ENCODE results near the gene CCDC57.
A peak's percentile ranks its signal among the peaks of the same experiment; 100 is the strongest.
"Not testable (repeated sequence)": the region's sequence is repeated elsewhere in the genome, so short reads cannot be mapped to it uniquely, and the experiment has no call there.

CCDC57 gene

GRCh38 chr17:82138511-82138992 is 74.1 kb downstream of the CCDC57 start:
- Mint-ChIP-seq H3K4me1 (no peaks in the 10 kb centered on the region), H3K4me3 (no peak overlapping the region), H3K9me3 (no peaks in the 10 kb centered on the region), H3K27ac (no peak overlapping the region), H3K36me3 (no peaks in the 10 kb centered on the region)
- DNase-seq (ENCODE audit: low spot score in 2 of 2) (no peak), ATAC-seq (no peak)

GRCh38 chr17:82134101-82134500 is 78.5 kb downstream of the CCDC57 start:
- H3K36me3 Mint-ChIP-seq, result no peaks in the 10 kb centered on the region
- H3K27ac Mint-ChIP-seq, result no peak overlapping the region
- no peak for DNase-seq (ENCODE audit: low spot score in 2 of 2)
- no peaks in the 10 kb centered on the region for H3K9me3 Mint-ChIP-seq
- H3K4me1 Mint-ChIP-seq, result no peaks in the 10 kb centered on the region
- no peak overlapping the region for H3K4me3 Mint-ChIP-seq
- no peak for ATAC-seq

GRCh38 chr17:82133166-82133953 is 79.3 kb downstream of the CCDC57 start:
- not testable (repeated sequence) for DNase-seq (ENCODE audit: low spot score in 2 of 2); H3K9me3 Mint-ChIP-seq; H3K36me3 Mint-ChIP-seq; H3K27ac Mint-ChIP-seq; H3K4me3 Mint-ChIP-seq; H3K4me1 Mint-ChIP-seq; ATAC-seq

GRCh38 chr17:82129095-82129494 is 83.5 kb downstream of the CCDC57 start:
- Mint-ChIP-seq H3K36me3 (peaks cover 5% of the 10 kb centered on the region), H3K27ac (no peak overlapping the region), H3K9me3 (no peaks in the 10 kb centered on the region), H3K4me3 (no peak overlapping the region), H3K4me1 (peaks cover 26% of the 10 kb centered on the region)
- ATAC-seq, result no peak
- DNase-seq (ENCODE audit: low spot score in 2 of 2), result no peak

GRCh38 chr17:82128287-82128686 is 84.4 kb downstream of the CCDC57 start:
- H3K4me3 Mint-ChIP-seq, result no peak overlapping the region

GRCh38 chr17:82127704-82128103 is 84.9 kb downstream of the CCDC57 start:
- ATAC-seq (no peak), DNase-seq (ENCODE audit: low spot score in 2 of 2) (no peak)
- peak overlapping the region; percentile 69 for H3K27ac Mint-ChIP-seq
- peaks cover 15% of the 10 kb centered on the region for H3K36me3 Mint-ChIP-seq
- no peak overlapping the region for H3K4me3 Mint-ChIP-seq
- peaks cover 26% of the 10 kb centered on the region for H3K4me1 Mint-ChIP-seq
- no peaks in the 10 kb centered on the region for H3K9me3 Mint-ChIP-seq

More at GRCh38 chr17:82128287-82128686, 84.4 kb downstream of the CCDC57 start:
- Mint-ChIP-seq H3K27ac (no peak overlapping the region), H3K9me3 (no peaks in the 10 kb centered on the region), H3K36me3 (peaks cover 9% of the 10 kb centered on the region), H3K4me1 (peaks cover 26% of the 10 kb centered on the region)
- no peak for ATAC-seq
- no peak for DNase-seq (ENCODE audit: low spot score in 2 of 2)

- H3K4me3 Mint-ChIP-seq, result peak overlapping the region; percentile 61
- no peak for DNase-seq (ENCODE audit: low spot score in 2 of 2)
- peak overlapping the region; percentile 69 for H3K27ac Mint-ChIP-seq
Measured at GRCh38 chr17:82127315-82127595, 85.4 kb downstream of the CCDC57 start.

GRCh38 chr17:82126556-82127314 is 85.9 kb downstream of the CCDC57 start:
- Mint-ChIP-seq H3K4me3 (peak overlapping the region; percentile 61), H3K36me3 (peaks cover 17% of the 10 kb centered on the region), H3K9me3 (no peaks in the 10 kb centered on the region), H3K4me1 (peaks cover 31% of the 10 kb centered on the region), H3K27ac (peak overlapping the region; percentile 69)
- ATAC-seq (peak; percentile 88), DNase-seq (ENCODE audit: low spot score in 2 of 2) (peak; percentile 17 to 62)

More at GRCh38 chr17:82127315-82127595, 85.4 kb downstream of the CCDC57 start:
- H3K9me3 Mint-ChIP-seq, result no peaks in the 10 kb centered on the region
- peaks cover 26% of the 10 kb centered on the region for H3K4me1 Mint-ChIP-seq
- no peak for ATAC-seq
- H3K36me3 Mint-ChIP-seq, result peaks cover 17% of the 10 kb centered on the region

- DNase-seq (ENCODE audit: low spot score in 2 of 2) (no peak), ATAC-seq (no peak)
- Mint-ChIP-seq H3K4me3 (no peak overlapping the region), H3K9me3 (no peaks in the 10 kb centered on the region), H3K36me3 (peaks cover 17% of the 10 kb centered on the region), H3K4me1 (peaks cover 36% of the 10 kb centered on the region), H3K27ac (no peak overlapping the region)
Measured at GRCh38 chr17:82124101-82124500, 88.5 kb downstream of the CCDC57 start.

GRCh38 chr17:82121660-82122629 is 90.7 kb downstream of the CCDC57 start:
- H3K36me3 Mint-ChIP-seq, result peaks cover 17% of the 10 kb centered on the region
- no peaks in the 10 kb centered on the region for H3K9me3 Mint-ChIP-seq
- H3K4me1 Mint-ChIP-seq, result peaks cover 25% of the 10 kb centered on the region
- H3K27ac Mint-ChIP-seq, result peak overlapping the region; percentile 68
- DNase-seq (ENCODE audit: low spot score in 2 of 2), result no peak
- no peak for ATAC-seq
- no peak overlapping the region for H3K4me3 Mint-ChIP-seq

- peaks cover 17% of the 10 kb centered on the region for H3K36me3 Mint-ChIP-seq
- H3K9me3 Mint-ChIP-seq, result no peaks in the 10 kb centered on the region
- DNase-seq (ENCODE audit: low spot score in 2 of 2) (no peak), ATAC-seq (no peak)
- H3K4me1 Mint-ChIP-seq, result peaks cover 18% of the 10 kb centered on the region
- H3K4me3 Mint-ChIP-seq, result no peak overlapping the region
- H3K27ac Mint-ChIP-seq, result no peak overlapping the region
Measured at GRCh38 chr17:82121246-82121645, 91.4 kb downstream of the CCDC57 start.

- Mint-ChIP-seq H3K36me3 (peaks cover 17% of the 10 kb centered on the region), H3K27ac (no peak overlapping the region), H3K4me3 (no peak overlapping the region), H3K4me1 (peaks cover 10% of the 10 kb centered on the region), H3K9me3 (no peaks in the 10 kb centered on the region)
- DNase-seq (ENCODE audit: low spot score in 2 of 2) (no peak), ATAC-seq (no peak)
Measured at GRCh38 chr17:82120148-82120547, 92.5 kb downstream of the CCDC57 start.

- no peaks in the 10 kb centered on the region for H3K9me3 Mint-ChIP-seq
- peaks cover 10% of the 10 kb centered on the region for H3K4me1 Mint-ChIP-seq
- DNase-seq (ENCODE audit: low spot score in 2 of 2), result no peak
- no peak overlapping the region for H3K4me3 Mint-ChIP-seq
- ATAC-seq, result no peak
- H3K36me3 Mint-ChIP-seq, result peaks cover 11% of the 10 kb centered on the region
- H3K27ac Mint-ChIP-seq, result no peak overlapping the region
Measured at GRCh38 chr17:82118815-82119380, 93.7 kb downstream of the CCDC57 start.

GRCh38 chr17:82118168-82118814 is 94.4 kb downstream of the CCDC57 start:
- ATAC-seq, result no peak
- DNase-seq (ENCODE audit: low spot score in 2 of 2), result no peak
- no peak overlapping the region for H3K27ac Mint-ChIP-seq
- H3K9me3 Mint-ChIP-seq, result no peaks in the 10 kb centered on the region
- peaks cover 10% of the 10 kb centered on the region for H3K4me1 Mint-ChIP-seq
- H3K4me3 Mint-ChIP-seq, result no peak overlapping the region
- H3K36me3 Mint-ChIP-seq, result peaks cover 8% of the 10 kb centered on the region
